Measurements from ENCODE around the gene NTM. TPM values are rescaled to one million over a fixed set of nuclear protein-coding genes. Genes with fewer than 3 reads are reported as not detected.
"Not testable (repeated sequence)": the region's sequence is repeated elsewhere in the genome, so short reads cannot be mapped to it uniquely, and the experiment has no call there.

NTM gene
- polyA plus RNA-seq, 1 donor from 2014 or later = 39.4 TPM

- H2AFZ ChIP-seq (ENCODE audit: low read depth, low read length) = no peak overlapping the region
- no peak overlapping the region for H3K9ac ChIP-seq (ENCODE audit: low read length)
- no peaks in the 10 kb centered on the region for H4K20me1 ChIP-seq (ENCODE audit: insufficient read depth)
- no peaks in the 10 kb centered on the region for H3F3A ChIP-seq (ENCODE audit: insufficient read depth, low read length, poor library complexity, severe bottlenecking)
- H3K27ac ChIP-seq (ENCODE audit: low read length) = no peak overlapping the region
- no peaks in the 10 kb centered on the region for H3K79me2 ChIP-seq (replicated peaks; ENCODE audit: insufficient read depth, low read length)
- H3K9me3 ChIP-seq (ENCODE audit: low read length) = no peaks in the 10 kb centered on the region
- TF ChIP-seq EP300 (conservative IDR thresholded peaks at IDR 0.05; ENCODE audit: poor library complexity, severe bottlenecking) (no peak), REST (IDR thresholded peaks at IDR 0.05; ENCODE audit: borderline replicate concordance) (no peak), POLR2AphosphoS5 (IDR thresholded peaks at IDR 0.05) (no peak), RAD21 (conservative IDR thresholded peaks at IDR 0.05) (no peak), TAF1 (IDR thresholded peaks at IDR 0.05; ENCODE audit: low read depth) (no peak), MXI1 (conservative IDR thresholded peaks at IDR 0.05; ENCODE audit: poor library complexity, severe bottlenecking) (no peak), SMC3 (conservative IDR thresholded peaks at IDR 0.05; ENCODE audit: poor library complexity) (no peak), CTCF (IDR thresholded peaks at IDR 0.05; ENCODE audit: poor library complexity, severe bottlenecking) (no peak), EZH2 (IDR thresholded peaks at IDR 0.05; ENCODE audit: borderline replicate concordance, insufficient read depth, low read length, poor library complexity, severe bottlenecking) (no peak)
- H3K4me3 ChIP-seq (ENCODE audit: low read length) = no peak overlapping the region
- H3K9me2 ChIP-seq (ENCODE audit: insufficient read depth, low read length) = no peaks in the 10 kb centered on the region
- no peak overlapping the region for H3K4me2 ChIP-seq (ENCODE audit: low read length)
- H3K27me3 ChIP-seq (ENCODE audit: insufficient read depth, low read depth, low read length) = no peaks in the 10 kb centered on the region
- H3K36me3 ChIP-seq (ENCODE audit: insufficient read depth, low read length) = no peaks in the 10 kb centered on the region
Measured at GRCh38 chr11:132318421-132319157, 948.2 kb downstream of the NTM start.

- not testable (repeated sequence) for H3K4me2 ChIP-seq (ENCODE audit: low read length); H2AFZ ChIP-seq (ENCODE audit: low read depth, low read length); H3K27ac ChIP-seq (ENCODE audit: low read length); H3K9me2 ChIP-seq (ENCODE audit: insufficient read depth, low read length); H3K9me3 ChIP-seq (ENCODE audit: low read length); H3F3A ChIP-seq (ENCODE audit: insufficient read depth, low read length, poor library complexity, severe bottlenecking); H3K79me2 ChIP-seq (replicated peaks; ENCODE audit: insufficient read depth, low read length); H3K9ac ChIP-seq (ENCODE audit: low read length); H3K4me3 ChIP-seq (ENCODE audit: low read length); H3K27me3 ChIP-seq (ENCODE audit: insufficient read depth, low read depth, low read length); H3K36me3 ChIP-seq (ENCODE audit: insufficient read depth, low read length); H4K20me1 ChIP-seq (ENCODE audit: insufficient read depth)
Measured at GRCh38 chr11:132319419-132319818, 949.0 kb downstream of the NTM start.

Data from neural cell (in vitro differentiated cells).